Mucosa of stomach (tissue), 1 donor: ENCODE results near the gene TFEC.
"Not testable (repeated sequence)": the region's sequence is repeated elsewhere in the genome, so short reads cannot be mapped to it uniquely, and the experiment has no call there.

Experiments used
- H3K27me3 ChIP-seq: one replicate; pipeline ENCODE4 v1.7.0; 2013; ENCODE audit warnings: mild to moderate bottlenecking, low read length; ENCODE audit not compliant: control insufficient read depth, insufficient read depth
- H3K36me3 ChIP-seq: one replicate; pipeline ENCODE4 v1.7.0; 2013; ENCODE audit warnings: low read length; ENCODE audit not compliant: control insufficient read depth, insufficient read depth
- H3K4me1 ChIP-seq: one replicate; pipeline ENCODE4 v1.7.0; 2013; ENCODE audit warnings: mild to moderate bottlenecking, low read length; ENCODE audit not compliant: control insufficient read depth, insufficient read depth
- H3K4me3 ChIP-seq: one replicate; pipeline ENCODE4 v1.7.0; 2013; ENCODE audit warnings: low read length
- H3K9ac ChIP-seq: one replicate; pipeline ENCODE4 v1.7.0; 2013; ENCODE audit warnings: mild to moderate bottlenecking, low read length, moderate library complexity
- H3K9me3 ChIP-seq: one replicate; pipeline ENCODE4 v1.7.0; 2013; ENCODE audit warnings: mild to moderate bottlenecking, low read length, moderate library complexity; ENCODE audit not compliant: control insufficient read depth
- donor health status: Pancreatic carcinoma.

The TFEC gene

GRCh38 chr7:115953592-115954255 is 76.8 kb downstream of the TFEC start:
- Histone ChIP-seq H3K4me1 (no peaks in the 10 kb centered on the region), H3K36me3 (no peaks in the 10 kb centered on the region), H3K9ac (peak overlapping the region; percentile 7), H3K27me3 (no peaks in the 10 kb centered on the region), H3K4me3 (no peak overlapping the region), H3K9me3 (no peaks in the 10 kb centered on the region)

- Histone ChIP-seq H3K9ac (no peak overlapping the region), H3K9me3 (no peaks in the 10 kb centered on the region), H3K36me3 (no peaks in the 10 kb centered on the region), H3K4me3 (no peak overlapping the region), H3K27me3 (no peaks in the 10 kb centered on the region), H3K4me1 (no peaks in the 10 kb centered on the region)
Measured at GRCh38 chr7:115952832-115953231, 77.7 kb downstream of the TFEC start.

GRCh38 chr7:115951547-115951946 is 79.0 kb downstream of the TFEC start:
- Histone ChIP-seq H3K4me3 (no peak overlapping the region), H3K27me3 (no peaks in the 10 kb centered on the region), H3K9ac (no peak overlapping the region), H3K36me3 (no peaks in the 10 kb centered on the region), H3K4me1 (no peaks in the 10 kb centered on the region), H3K9me3 (no peaks in the 10 kb centered on the region)

- Histone ChIP-seq H3K4me3 (no peak overlapping the region), H3K9me3 (no peaks in the 10 kb centered on the region), H3K27me3 (no peaks in the 10 kb centered on the region), H3K4me1 (no peaks in the 10 kb centered on the region), H3K9ac (no peak overlapping the region), H3K36me3 (no peaks in the 10 kb centered on the region)
Measured at GRCh38 chr7:115941703-115942268, 88.8 kb downstream of the TFEC start.

GRCh38 chr7:115940460-115941060 is 90.0 kb downstream of the TFEC start:
- no peak overlapping the region for H3K4me3 ChIP-seq
- H3K27me3 ChIP-seq = no peaks in the 10 kb centered on the region
- H3K36me3 ChIP-seq = no peaks in the 10 kb centered on the region
- H3K9me3 ChIP-seq = no peaks in the 10 kb centered on the region
- no peak overlapping the region for H3K9ac ChIP-seq
- no peaks in the 10 kb centered on the region for H3K4me1 ChIP-seq

- Histone ChIP-seq H3K9ac (no peak overlapping the region), H3K9me3 (no peaks in the 10 kb centered on the region), H3K27me3 (no peaks in the 10 kb centered on the region), H3K36me3 (no peaks in the 10 kb centered on the region), H3K4me1 (no peaks in the 10 kb centered on the region), H3K4me3 (no peak overlapping the region)
Measured at GRCh38 chr7:115937960-115938359, 92.6 kb downstream of the TFEC start.

- no peaks in the 10 kb centered on the region for H3K36me3 ChIP-seq
- no peaks in the 10 kb centered on the region for H3K27me3 ChIP-seq
- H3K9ac ChIP-seq = no peak overlapping the region
- no peak overlapping the region for H3K4me3 ChIP-seq
- H3K9me3 ChIP-seq = no peaks in the 10 kb centered on the region
- H3K4me1 ChIP-seq = no peaks in the 10 kb centered on the region
Measured at GRCh38 chr7:115933471-115933870, 97.1 kb downstream of the TFEC start.

GRCh38 chr7:115932880-115933279 is 97.7 kb downstream of the TFEC start:
- H3K9ac ChIP-seq = no peak overlapping the region
- no peaks in the 10 kb centered on the region for H3K9me3 ChIP-seq
- H3K27me3 ChIP-seq = no peaks in the 10 kb centered on the region
- H3K4me1 ChIP-seq = no peaks in the 10 kb centered on the region
- H3K4me3 ChIP-seq = no peak overlapping the region
- no peaks in the 10 kb centered on the region for H3K36me3 ChIP-seq

- H3K36me3 ChIP-seq, H3K4me1 ChIP-seq, H3K9ac ChIP-seq, H3K27me3 ChIP-seq, H3K4me3 ChIP-seq, H3K9me3 ChIP-seq: not testable (repeated sequence)
Measured at GRCh38 chr7:115930184-115930583, 100.4 kb downstream of the TFEC start.

- not testable (repeated sequence) for H3K27me3 ChIP-seq, H3K4me3 ChIP-seq, H3K4me1 ChIP-seq, H3K9me3 ChIP-seq, H3K36me3 ChIP-seq, H3K9ac ChIP-seq
Measured at GRCh38 chr7:115929736-115930135, 100.8 kb downstream of the TFEC start.

- Histone ChIP-seq H3K4me3 (no peak overlapping the region), H3K4me1 (peaks cover 4% of the 10 kb centered on the region), H3K9ac (no peak overlapping the region), H3K27me3 (no peaks in the 10 kb centered on the region), H3K36me3 (no peaks in the 10 kb centered on the region), H3K9me3 (no peaks in the 10 kb centered on the region)
Measured at GRCh38 chr7:115924411-115924810, 106.2 kb downstream of the TFEC start.

- Histone ChIP-seq H3K4me3 (no peak overlapping the region), H3K9me3 (no peaks in the 10 kb centered on the region), H3K36me3 (no peaks in the 10 kb centered on the region), H3K4me1 (peaks cover 4% of the 10 kb centered on the region), H3K27me3 (no peaks in the 10 kb centered on the region), H3K9ac (no peak overlapping the region)
Measured at GRCh38 chr7:115920367-115920766, 110.2 kb downstream of the TFEC start.
